HepG2 (cell line): ENCODE results near the gene BCL2L13. TPM values are rescaled to one million over a fixed set of nuclear protein-coding genes. Genes with fewer than 3 reads are reported as not detected.

Source experiments
- ATAC-seq: fragments of 200-7000 bp; cut with Tn5 transposase; 3 replicates; pipeline ENCODE4 v1.9.1; 2020; ENCODE audit warnings: mild to moderate bottlenecking, moderate library complexity
- BruUV-seq: library from RNA; stranded (reverse); fragments of 400-500 nt; replicated peaks from 2 replicates; lab custom pipeline; 2021; lab: Mats Ljungman, UMichigan
- CTCF ChIA-PET: fragments of 300-600 bp; formaldehyde crosslinking; extraction: SDS; loops from one replicate; lab custom pipeline; 2021; ENCODE audit warnings: low total read pairs, inconsistent platforms, low intra/inter-chr PET ratio; lab: Yijun Ruan, JAX
- POLR2A ChIA-PET: fragments of 350-600 bp; sonication (Branson Sonifier 250); formaldehyde crosslinking; loops from one replicate; lab custom pipeline; 2020; ENCODE audit warnings: antibody characterized with exemption, inconsistent platforms; lab: Yijun Ruan, JAX
- DNase-seq: peaks from one replicate; pipeline ENCODE4 v3.0.0-alpha.2; 2015; ENCODE audit warnings: low spot score
- FAIRE-seq: peaks from 3 replicates; lab custom pipeline; 2011; peaks lifted over from hg19 to GRCh38; lab: Jason Lieb, UNC
- H2AFZ ChIP-seq: one replicate; pipeline ENCODE4 v1.6.1; 2011; ENCODE audit warnings: low read length, inconsistent platforms
- H3K27ac ChIP-seq: fragments of 300-600 bp; 3 replicates; pipeline ENCODE4 v1.8.0; 2011; ENCODE audit warnings: mixed run types, mild to moderate bottlenecking, mixed read lengths, low read length, inconsistent platforms; ENCODE audit not compliant: insufficient read depth; ENCODE audit errors: extremely low read length
- H3K27me3 ChIP-seq, 2 experiments: fragments of 200-600 bp in 1 of 2; 2 replicates in 1 of 2; 3 replicates in 1 of 2; pipeline versions ENCODE4 v1.6.0 to v1.8.0; 2011; ENCODE audit warnings: low read length in 2 of 2, mild to moderate bottlenecking in 2 of 2, moderate library complexity in 2 of 2, inconsistent platforms in 1 of 2; ENCODE audit not compliant: insufficient read depth in 2 of 2, control insufficient read depth in 1 of 2
- H3K36me3 ChIP-seq, 2 experiments: fragments of 200-600 bp in 1 of 2; replicated peaks in 1 of 2; 2 replicates in 1 of 2; 3 replicates in 1 of 2; pipeline versions ENCODE4 v1.5.1 to v1.8.0; 2011; ENCODE audit warnings: low read length in 2 of 2, inconsistent platforms in 1 of 2; ENCODE audit not compliant: insufficient read depth in 2 of 2, control insufficient read depth in 1 of 2
- H3K4me1 ChIP-seq: 2 replicates; pipeline ENCODE4 v1.5.1; 2012; ENCODE audit warnings: low read length, inconsistent platforms; ENCODE audit not compliant: insufficient read depth
- H3K4me2 ChIP-seq: 2 replicates; pipeline ENCODE4 v1.6.0; 2011; ENCODE audit warnings: low read depth, low read length, inconsistent platforms
- H3K4me3 ChIP-seq, 3 experiments: fragments of 200-600 bp in 1 of 3; sonication (generic), shearing (Covaris generic) in 1 of 3; replicated peaks in 1 of 3; 2 replicates each; pipeline ENCODE4 v1.5.1; 2011 to 2016; ENCODE audit warnings: low read length in 3 of 3, inconsistent platforms in 2 of 3, low read depth in 2 of 3, mild to moderate bottlenecking in 2 of 3, control low read depth in 1 of 3, mixed read lengths in 1 of 3; ENCODE audit not compliant: insufficient read depth in 1 of 3
- H3K79me2 ChIP-seq: one replicate; pipeline ENCODE4 v1.6.1; 2011; ENCODE audit warnings: low read length, inconsistent platforms; ENCODE audit not compliant: insufficient read depth
- H3K9ac ChIP-seq: 2 replicates; pipeline ENCODE4 v1.6.0; 2011; ENCODE audit warnings: mild to moderate bottlenecking, low read depth, low read length, inconsistent platforms; ENCODE audit not compliant: insufficient read depth
- H3K9me3 ChIP-seq: 2 replicates; pipeline ENCODE4 v1.5.1; 2012; ENCODE audit warnings: mild to moderate bottlenecking, low read length
- H4K20me1 ChIP-seq: 2 replicates; pipeline ENCODE4 v1.6.0; 2011; ENCODE audit warnings: inconsistent platforms, mild to moderate bottlenecking, low read length, moderate library complexity; ENCODE audit not compliant: insufficient read depth
- KDM5B ChIP-seq: sonication (generic); formaldehyde crosslinking; IDR thresholded peaks from 2 replicates; pipeline ENCODE4 v1.4.0; 2020; ENCODE audit warnings: missing genetic modification reagents, mild to moderate bottlenecking, borderline replicate concordance
- MLLT10 ChIP-seq: sonication (generic); formaldehyde crosslinking; IDR thresholded peaks from 2 replicates; pipeline ENCODE4 v1.4.0; 2020; ENCODE audit warnings: missing genetic modification reagents
- RCOR2 ChIP-seq: IDR thresholded peaks from 2 replicates; pipeline ENCODE4 v1.6.1; 2016; ENCODE audit warnings: missing biosample characterization, missing genetic modification reagents
- SRSF1 ChIP-seq: fragments of 200-400 bp; formaldehyde crosslinking; optimal IDR thresholded peaks from 2 replicates; pipeline ENCODE3; 2017; ENCODE audit warnings: mild to moderate bottlenecking, low read depth, low read length, moderate library complexity
- SRY ChIP-seq: sonication (generic); formaldehyde crosslinking; IDR thresholded peaks from 2 replicates; pipeline ENCODE4 v1.8.0; 2022; ENCODE audit warnings: mild to moderate bottlenecking, missing genetic modification reagents
- TCF12 ChIP-seq, 2 experiments: fragments of 450-650 bp in 1 of 2; sonication (generic) in 1 of 2; formaldehyde crosslinking in 1 of 2; IDR thresholded peaks; 2 replicates each; pipeline versions ENCODE4 v1.6.1 to v1.8.0; 2017 to 2022; ENCODE audit warnings: antibody characterized with exemption in 1 of 2, mild to moderate bottlenecking in 1 of 2, missing genetic modification reagents in 1 of 2, moderate library complexity in 1 of 2
- ZC3H13 ChIP-seq: sonication (generic); formaldehyde crosslinking; IDR thresholded peaks from 2 replicates; pipeline ENCODE4 v1.8.1; 2023; ENCODE audit warnings: mild to moderate bottlenecking, missing genetic modification reagents, moderate library complexity
- ZNF891 ChIP-seq: sonication (generic); formaldehyde crosslinking; IDR thresholded peaks from 2 replicates; pipeline ENCODE4 v1.5.0; 2020; ENCODE audit warnings: mild to moderate bottlenecking, missing genetic modification reagents
- WGBS: methylation state at CpG from one replicate; pipeline ENCODE4 v1.1.6; 2017; ENCODE audit warnings: low lambda C conversion rate; 5-methylcytosine and 5-hydroxymethylcytosine counted together
- in situ Hi-C: cut with HindIII; loops from 2 replicates; pipeline ENCODE4 v1.10.0; 2017; ENCODE audit warnings: low pct_unique_long_range_greater_than_20kb; ENCODE audit not compliant: extremely low pct_ligation_motif_present
- intact Hi-C: fragments of 100-400 bp; cut with micrococcal nuclease; formaldehyde crosslinking; loops from one replicate; pipeline ENCODE4 v1.10.0; 2022; ENCODE audit not compliant: unreplicated experiment
- polyA plus RNA-seq, 8 experiments: library from polyadenylated mRNA; depleted of rRNA in 3 of 8; stranded (reverse) in 7 of 8; unstranded in 1 of 8; fragments of >200 nt; fragmentation: Illumina TruSeq in 4 of 8; extraction: Trizol in 4 of 8; gene quantifications; 2 replicates each; pipeline versions ENCODE4 v1.2.1 to v1.2.3, GENCODE V29; 2011 to 2016; ENCODE audit warnings: low read depth in 4 of 8, missing spikeins in 1 of 8, mixed read lengths in 1 of 8; ENCODE audit not compliant: insufficient read depth in 1 of 8
- total RNA-seq, 5 experiments: library from RNA; depleted of rRNA; stranded (reverse); fragments of >200 nt; fragmentation: Illumina TruSeq; extraction: Trizol; gene quantifications; 2 replicates each; pipeline ENCODE4 v1.2.3, GENCODE V29; 2016; ENCODE audit warnings: low read depth in 1 of 5
- TF ChIP-seq, protein P1 (sequence below): IDR thresholded peaks from 2 replicates; pipeline ENCODE4 v1.6.1; 2016; ENCODE audit warnings: missing compliant biosample characterization, missing genetic modification reagents, borderline replicate concordance

The BCL2L13 gene
- total and polyA plus RNA-seq, 2 of the 13 experiments (the other 11 are each of a cell fraction or from before 2014, with no cell fraction given): 13.5 to 14.6 TPM

DNA sequence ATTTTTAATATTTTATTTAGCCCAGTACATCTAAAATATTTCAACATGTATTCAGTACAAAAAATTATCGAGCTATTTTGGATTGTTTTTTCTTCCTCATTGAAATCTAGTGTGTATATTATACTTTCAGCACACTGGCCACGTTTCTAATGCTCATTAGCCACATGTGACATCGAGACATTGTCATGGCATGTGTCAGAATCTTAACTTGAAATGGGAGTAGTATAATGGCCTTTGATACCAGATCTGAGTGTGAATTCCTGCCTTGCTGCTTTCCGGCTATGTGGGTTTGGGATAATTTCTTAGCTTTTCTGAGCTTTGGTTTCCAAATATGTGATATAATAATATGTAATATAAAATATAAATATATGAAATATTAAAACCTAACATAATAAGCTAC is 54.3 kb downstream of the BCL2L13 start:
- no peak for FAIRE-seq
- Histone ChIP-seq H3K9ac (no peak overlapping the region), H3K27ac (no peak overlapping the region), H3K4me1 (no peaks in the 10 kb centered on the region), H3K4me2 (no peak overlapping the region), H3K79me2 (no peaks in the 10 kb centered on the region), H4K20me1 (no peaks in the 10 kb centered on the region), H3K36me3 (peaks cover 5 to 24% of the 10 kb centered on the region in 2 experiments; a peak in 4 of 5 replicates), H3K27me3 (no peaks in the 10 kb centered on the region), H3K9me3 (no peaks in the 10 kb centered on the region), H3K4me3 (no peak overlapping the region), H2AFZ (no peak overlapping the region)
- DNase-seq: no peak
- TF ChIP-seq KDM5B (CRISPR knock-in tag): no peak
- ChIA-PET CTCF (no interaction called here), POLR2A (no interaction called here)
- intact Hi-C loops: no loop called here
- ATAC-seq: no peak
- in situ Hi-C loops: no loop called here
- BruUV-seq: no TSS peak
- WGBS: 94% methylated on average over 4 of the region's 4 CpGs

DNA sequence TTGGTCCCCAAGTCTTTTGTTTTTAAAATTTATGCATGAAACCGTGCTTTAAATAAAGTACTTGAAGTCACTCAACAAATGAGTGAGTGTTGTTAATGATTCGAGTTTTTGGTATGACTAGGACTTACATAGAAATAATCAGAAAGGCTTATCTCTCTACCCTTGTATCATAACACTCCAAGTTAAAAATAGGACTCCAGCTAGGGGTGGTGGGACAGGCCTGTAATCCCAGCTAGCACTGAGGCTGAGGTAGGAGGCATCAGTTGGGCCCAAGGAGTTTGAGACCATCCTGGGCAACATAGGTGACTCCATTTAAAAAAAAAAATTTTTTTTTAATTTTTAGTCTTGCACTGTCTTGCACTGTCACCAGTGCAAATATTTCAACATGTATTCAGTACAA is 55.6 kb downstream of the BCL2L13 start:
- intact Hi-C loops (no loop called here), in situ Hi-C loops (no loop called here)
- no TSS peak for BruUV-seq
- no peak overlapping the region for H3K4me3 ChIP-seq
- H3K4me2 ChIP-seq: no peak overlapping the region
- peaks cover 5 to 20% of the 10 kb centered on the region in 2 experiments; a peak in 4 of 5 replicates for H3K36me3 ChIP-seq
- ATAC-seq (no peak), FAIRE-seq (no peak), DNase-seq (no peak)
- POLR2A ChIA-PET: no interaction called here
- H4K20me1 ChIP-seq: no peaks in the 10 kb centered on the region
- CTCF ChIA-PET: no interaction called here
- H3K9me3 ChIP-seq: no peaks in the 10 kb centered on the region
- H3K27me3 ChIP-seq: no peaks in the 10 kb centered on the region
- WGBS: 100% methylated on average over 2 of the region's 2 CpGs
- no peaks in the 10 kb centered on the region for H3K4me1 ChIP-seq
- H3K79me2 ChIP-seq: no peaks in the 10 kb centered on the region
- H3K9ac ChIP-seq: no peak overlapping the region
- H2AFZ ChIP-seq: no peak overlapping the region
- no peak overlapping the region for H3K27ac ChIP-seq
- TF ChIP-seq ZC3H13: no peak
- TF ChIP-seq, protein P1, sequence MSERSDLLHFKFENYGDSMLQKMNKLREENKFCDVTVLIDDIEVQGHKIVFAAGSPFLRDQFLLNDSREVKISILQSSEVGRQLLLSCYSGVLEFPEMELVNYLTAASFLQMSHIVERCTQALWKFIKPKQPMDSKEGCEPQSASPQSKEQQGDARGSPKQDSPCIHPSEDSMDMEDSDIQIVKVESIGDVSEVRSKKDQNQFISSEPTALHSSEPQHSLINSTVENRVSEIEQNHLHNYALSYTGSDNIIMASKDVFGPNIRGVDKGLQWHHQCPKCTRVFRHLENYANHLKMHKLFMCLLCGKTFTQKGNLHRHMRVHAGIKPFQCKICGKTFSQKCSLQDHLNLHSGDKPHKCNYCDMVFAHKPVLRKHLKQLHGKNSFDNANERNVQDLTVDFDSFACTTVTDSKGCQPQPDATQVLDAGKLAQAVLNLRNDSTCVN (CRISPR knock-in tag): no peak
- TF ChIP-seq TCF12 (IDR thresholded peaks at IDR 0.05): no peak
- no peak for TF ChIP-seq TCF12 (CRISPR knock-in tag; IDR thresholded peaks at IDR 0.05)
- TF ChIP-seq SRSF1: no peak
- no peak for TF ChIP-seq ZNF891 (CRISPR knock-in tag)
- TF ChIP-seq MLLT10: no peak
- TF ChIP-seq SRY (CRISPR knock-in tag): no peak
- no peak for TF ChIP-seq RCOR2 (CRISPR knock-in tag)
